ENCODE results near the gene COG7.
A peak's percentile ranks its signal among the peaks of the same experiment; 100 is the strongest.
"Not testable (repeated sequence)": the region's sequence is repeated elsewhere in the genome, so short reads cannot be mapped to it uniquely, and the experiment has no call there.

The COG7 gene

GRCh38 chr16:23469814-23470213 is 16.8 kb upstream of the COG7 start:
- DNase-seq (ENCODE audit: low read depth): no peak

GRCh38 chr16:23466162-23466885 is 13.3 kb upstream of the COG7 start:
- DNase-seq (ENCODE audit: low read depth): no peak

- DNase-seq (ENCODE audit: low read depth): no peak
These were observed 12.2 kb upstream of the COG7 start for GRCh38 chr16:23465179-23465578.

GRCh38 chr16:23464196-23464595 is 11.2 kb upstream of the COG7 start:
- DNase-seq (ENCODE audit: low read depth): no peak

GRCh38 chr16:23462994-23463393 is 10.0 kb upstream of the COG7 start:
- not testable (repeated sequence) for DNase-seq (ENCODE audit: low read depth)

- DNase-seq (ENCODE audit: low read depth): no peak
These were observed 506 bp upstream of the COG7 start for GRCh38 chr16:23453338-23454052.

- no peak for DNase-seq (ENCODE audit: low read depth)
These were observed 793 bp downstream of the COG7 start for GRCh38 chr16:23452221-23452571.

GRCh38 chr16:23448392-23448791 is 4.6 kb downstream of the COG7 start:
- DNase-seq (ENCODE audit: low read depth): no peak

- DNase-seq (ENCODE audit: low read depth): not testable (repeated sequence)
These were observed 15.4 kb downstream of the COG7 start for GRCh38 chr16:23437542-23437941.

GRCh38 chr16:23436951-23437350 is 16.0 kb downstream of the COG7 start:
- DNase-seq (ENCODE audit: low read depth): no peak

- peak; percentile 45 for DNase-seq (ENCODE audit: low read depth)
These were observed 17.5 kb downstream of the COG7 start for GRCh38 chr16:23435500-23435899.

- no peak for DNase-seq (ENCODE audit: low read depth)
These were observed 18.6 kb downstream of the COG7 start for GRCh38 chr16:23434380-23434779.

GRCh38 chr16:23433261-23433920 is 19.6 kb downstream of the COG7 start:
- no peak for DNase-seq (ENCODE audit: low read depth)

GRCh38 chr16:23432176-23433128 is 20.5 kb downstream of the COG7 start:
- no peak for DNase-seq (ENCODE audit: low read depth)

- DNase-seq (ENCODE audit: low read depth): no peak
These were observed 24.6 kb downstream of the COG7 start for GRCh38 chr16:23428351-23428750.

GRCh38 chr16:23424292-23424958 is 28.6 kb downstream of the COG7 start:
- DNase-seq (ENCODE audit: low read depth): no peak

GRCh38 chr16:23423496-23424049 is 29.4 kb downstream of the COG7 start:
- no peak for DNase-seq (ENCODE audit: low read depth)

GRCh38 chr16:23420011-23420410 is 33.0 kb downstream of the COG7 start:
- DNase-seq (ENCODE audit: low read depth): no peak

GRCh38 chr16:23416816-23417215 is 36.2 kb downstream of the COG7 start:
- no peak for DNase-seq (ENCODE audit: low read depth)

- DNase-seq (ENCODE audit: low read depth): no peak
These were observed 38.3 kb downstream of the COG7 start for GRCh38 chr16:23414731-23415130.

GRCh38 chr16:23410176-23410575 is 42.8 kb downstream of the COG7 start:
- no peak for DNase-seq (ENCODE audit: low read depth)

Data from CMK (cell line).